HL-60 (cell line): ENCODE results near the gene ADGRB3.

Experiments
- DNase-seq, 2 experiments: peaks; one replicate each; pipeline ENCODE4 v3.0.0-alpha.2; 2010 to 2020; ENCODE audit warnings: low read depth in 1 of 2, low spot score in 1 of 2
- H3K27ac ChIP-seq: fragments of 250-450 bp; sonication (Bioruptor Pico); replicated peaks from 2 replicates; pipeline ENCODE4 v1.5.1; 2020; ENCODE audit warnings: mild to moderate bottlenecking, moderate library complexity
- H3K27me3 ChIP-seq: fragments of 250-450 bp; sonication (Bioruptor Pico); 2 replicates; pipeline ENCODE4 v1.5.1; 2021; ENCODE audit warnings: mild to moderate bottlenecking, moderate library complexity; ENCODE audit not compliant: insufficient read depth, poor library complexity, severe bottlenecking
- H3K4me3 ChIP-seq: replicated peaks from 2 replicates; pipeline ENCODE4 v1.5.1; 2011; ENCODE audit warnings: mild to moderate bottlenecking, control low read depth, low read length; ENCODE audit not compliant: insufficient read depth
- GABPA ChIP-seq: IDR thresholded peaks from 2 replicates; pipeline ENCODE4 v1.6.1; 2012; ENCODE audit warnings: low read depth
- POLR2AphosphoS5 ChIP-seq: IDR thresholded peaks from 2 replicates; pipeline ENCODE4 v1.6.1; 2012; ENCODE audit warnings: low read depth
- REST ChIP-seq: IDR thresholded peaks from 2 replicates; pipeline ENCODE4 v1.6.1; 2012; ENCODE audit warnings: low read depth; ENCODE audit not compliant: insufficient replicate concordance
- SPI1 ChIP-seq: IDR thresholded peaks from 2 replicates; pipeline ENCODE4 v1.6.1; 2012; ENCODE audit warnings: low read depth, mild to moderate bottlenecking, borderline replicate concordance
- TF ChIP-seq, protein P1 (sequence below): IDR thresholded peaks from one replicate; pipeline ENCODE4 v1.5.1; 2011; ENCODE audit warnings: low read length, control low read depth, inconsistent platforms; ENCODE audit not compliant: insufficient read depth

Gene ADGRB3

GRCh38 chr6:68719761-68720160 is 84.7 kb downstream of the ADGRB3 start:
- no peak overlapping the region for H3K4me3 ChIP-seq
- no peak for DNase-seq
- TF ChIP-seq GABPA (no peak), POLR2AphosphoS5 (no peak), REST (no peak)
- TF ChIP-seq, protein P1, sequence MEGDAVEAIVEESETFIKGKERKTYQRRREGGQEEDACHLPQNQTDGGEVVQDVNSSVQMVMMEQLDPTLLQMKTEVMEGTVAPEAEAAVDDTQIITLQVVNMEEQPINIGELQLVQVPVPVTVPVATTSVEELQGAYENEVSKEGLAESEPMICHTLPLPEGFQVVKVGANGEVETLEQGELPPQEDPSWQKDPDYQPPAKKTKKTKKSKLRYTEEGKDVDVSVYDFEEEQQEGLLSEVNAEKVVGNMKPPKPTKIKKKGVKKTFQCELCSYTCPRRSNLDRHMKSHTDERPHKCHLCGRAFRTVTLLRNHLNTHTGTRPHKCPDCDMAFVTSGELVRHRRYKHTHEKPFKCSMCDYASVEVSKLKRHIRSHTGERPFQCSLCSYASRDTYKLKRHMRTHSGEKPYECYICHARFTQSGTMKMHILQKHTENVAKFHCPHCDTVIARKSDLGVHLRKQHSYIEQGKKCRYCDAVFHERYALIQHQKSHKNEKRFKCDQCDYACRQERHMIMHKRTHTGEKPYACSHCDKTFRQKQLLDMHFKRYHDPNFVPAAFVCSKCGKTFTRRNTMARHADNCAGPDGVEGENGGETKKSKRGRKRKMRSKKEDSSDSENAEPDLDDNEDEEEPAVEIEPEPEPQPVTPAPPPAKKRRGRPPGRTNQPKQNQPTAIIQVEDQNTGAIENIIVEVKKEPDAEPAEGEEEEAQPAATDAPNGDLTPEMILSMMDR = no peak
- no peaks in the 10 kb centered on the region for H3K27me3 ChIP-seq
- H3K27ac ChIP-seq = no peak overlapping the region

DNA sequence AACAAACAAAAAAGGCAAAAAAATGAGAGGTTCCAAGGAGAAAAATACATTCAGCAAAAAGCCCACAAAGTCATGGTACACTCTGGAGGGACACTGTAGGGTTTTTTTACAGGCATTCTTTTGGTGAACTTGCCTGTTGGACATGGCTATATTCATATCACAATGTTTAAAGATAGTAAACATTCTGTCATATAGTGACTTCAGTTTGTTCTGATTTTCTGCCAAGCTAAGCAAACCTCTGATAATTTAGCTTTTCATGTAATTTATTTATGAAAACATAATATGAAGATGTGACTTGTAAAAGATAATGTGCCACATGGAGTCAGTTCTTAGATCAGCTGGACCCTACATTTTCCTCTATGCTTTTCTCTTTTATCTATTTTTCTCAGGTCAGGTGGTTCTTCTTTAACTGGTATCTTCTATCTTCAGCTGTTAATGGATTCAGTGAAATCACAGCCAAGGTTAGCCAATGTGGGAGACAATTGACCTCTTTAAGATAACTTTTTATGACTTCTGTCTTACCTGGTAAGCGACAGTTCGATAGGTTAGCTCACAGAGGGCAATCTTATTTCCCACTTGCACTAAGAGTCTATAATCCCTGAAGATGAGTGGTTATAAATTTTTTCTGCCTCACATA is 87.9 kb downstream of the ADGRB3 start:
- Histone ChIP-seq H3K4me3 (no peak overlapping the region), H3K27me3 (no peaks in the 10 kb centered on the region), H3K27ac (no peak overlapping the region)
- no peak for DNase-seq
- TF ChIP-seq SPI1 (no peak), POLR2AphosphoS5 (no peak), GABPA (no peak), REST (no peak)
- TF ChIP-seq, protein P1 = no peak

GRCh38 chr6:68724060-68724459 is 89.0 kb downstream of the ADGRB3 start:
- Histone ChIP-seq H3K4me3 (no peak overlapping the region), H3K27ac (no peak overlapping the region)
- DNase-seq = no peak

DNA sequence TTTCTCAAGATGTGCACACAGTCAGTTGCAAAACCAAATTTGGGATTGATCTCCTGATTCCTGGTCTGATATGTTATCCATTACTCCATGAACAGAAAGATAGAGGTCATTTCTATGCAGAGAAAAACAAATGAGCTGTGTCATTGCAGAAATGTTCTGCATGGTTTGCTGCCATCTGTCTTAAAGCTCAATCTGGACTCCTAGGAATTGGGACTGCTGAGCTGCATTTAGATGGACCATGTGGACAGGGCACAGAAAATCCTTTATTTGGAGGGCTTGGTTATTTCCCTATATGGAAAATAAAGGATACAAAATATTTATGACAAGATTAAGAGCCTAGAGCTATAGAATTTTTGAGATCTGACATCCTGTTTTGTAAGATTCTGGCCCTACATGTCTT is 91.3 kb downstream of the ADGRB3 start:
- H3K27ac ChIP-seq = no peak overlapping the region
- no peak for DNase-seq
- TF ChIP-seq GABPA (no peak), REST (no peak), POLR2AphosphoS5 (no peak), SPI1 (no peak)
- TF ChIP-seq, protein P1 = no peak
- no peak overlapping the region for H3K4me3 ChIP-seq
- H3K27me3 ChIP-seq = no peaks in the 10 kb centered on the region

More at GRCh38 chr6:68724060-68724459, 89.0 kb downstream of the ADGRB3 start:
- TF ChIP-seq POLR2AphosphoS5 = no peak
- H3K27me3 ChIP-seq = no peaks in the 10 kb centered on the region
